ENCODE results near the gene PPP1R2B. TPM values are rescaled to one million over a fixed set of nuclear protein-coding genes. Genes with fewer than 3 reads are reported as not detected.

The PPP1R2B gene
- total and polyA plus RNA-seq, 8 donors: not detected

GRCh38 chr5:156812959-156813358, 37.1 kb upstream of the PPP1R2B start:
- intact Hi-C loops (cut with DNase I; ENCODE audit: low total_unique reads): no loop called here
- no peaks in the 10 kb centered on the region for H3K36me3 ChIP-seq
- H3K27me3 ChIP-seq: no peaks in the 10 kb centered on the region
- no peaks in the 10 kb centered on the region for H3K4me1 ChIP-seq
- no peak for DNase-seq
- no peaks in the 10 kb centered on the region for H3K9me3 ChIP-seq
- no peak overlapping the region for H3K27ac ChIP-seq
- H3K4me3 ChIP-seq: no peak overlapping the region
- WGBS, 5 donors: 89 to 96% (median 90%) methylated on average over 1 of the region's 1 CpG
- no peak for TF ChIP-seq CTCF (IDR thresholded peaks at IDR 0.05)
- no peak for TF ChIP-seq EP300 (IDR thresholded peaks at IDR 0.05)
- no peak for TF ChIP-seq POLR2AphosphoS5 (IDR thresholded peaks at IDR 0.05)
- no peak for TF ChIP-seq POLR2A (IDR thresholded peaks at IDR 0.05)

GRCh38 chr5:156815988-156816599, 34.0 kb upstream of the PPP1R2B start:
- H3K27ac ChIP-seq: no peak overlapping the region
- DNase-seq: peak in 1 of 2 donors; percentile 55
- 63 to 76% (median 66%) methylated on average over 6 of the region's 6 CpGs for WGBS, 5 donors
- no peaks in the 10 kb centered on the region for H3K4me1 ChIP-seq
- intact Hi-C loops (cut with DNase I; ENCODE audit: low total_unique reads): no loop called here
- H3K9me3 ChIP-seq: no peaks in the 10 kb centered on the region
- no peaks in the 10 kb centered on the region for H3K27me3 ChIP-seq
- H3K4me3 ChIP-seq: no peak overlapping the region
- TF ChIP-seq CTCF (IDR thresholded peaks at IDR 0.05) (peak in 2 of 7 experiments; percentile 5 to 18), EP300 (IDR thresholded peaks at IDR 0.05) (no peak), POLR2AphosphoS5 (IDR thresholded peaks at IDR 0.05) (no peak)
- H3K36me3 ChIP-seq: no peaks in the 10 kb centered on the region

GRCh38 chr5:156819537-156819936, 30.6 kb upstream of the PPP1R2B start:
- no peaks in the 10 kb centered on the region for H3K9me3 ChIP-seq
- no peaks in the 10 kb centered on the region for H3K4me1 ChIP-seq
- WGBS, 5 donors: 84 to 92% (median 86%) methylated on average over 3 of the region's 3 CpGs
- no peaks in the 10 kb centered on the region for H3K27me3 ChIP-seq
- no peak for DNase-seq
- no peak for TF ChIP-seq POLR2AphosphoS5 (IDR thresholded peaks at IDR 0.05)
- TF ChIP-seq EP300 (IDR thresholded peaks at IDR 0.05): no peak
- no peak for TF ChIP-seq CTCF (IDR thresholded peaks at IDR 0.05)
- no peak for TF ChIP-seq POLR2A (IDR thresholded peaks at IDR 0.05)
- no peak overlapping the region for H3K27ac ChIP-seq
- H3K36me3 ChIP-seq: no peaks in the 10 kb centered on the region
- no peak overlapping the region for H3K4me3 ChIP-seq
- intact Hi-C loops (cut with DNase I; ENCODE audit: low total_unique reads): no loop called here

- H3K4me1 ChIP-seq: no peaks in the 10 kb centered on the region
- H3K27ac ChIP-seq: no peak overlapping the region
- intact Hi-C loops (cut with DNase I; ENCODE audit: low total_unique reads): loop anchor here (10.0 kb wide), 1 partner anchor 875 kb away; no protein-coding TSS in a partner anchor
- H3K27me3 ChIP-seq: no peaks in the 10 kb centered on the region
- H3K36me3 ChIP-seq: no peaks in the 10 kb centered on the region
- TF ChIP-seq EP300 (IDR thresholded peaks at IDR 0.05) (no peak), CTCF (IDR thresholded peaks at IDR 0.05) (no peak), POLR2A (IDR thresholded peaks at IDR 0.05) (no peak), POLR2AphosphoS5 (IDR thresholded peaks at IDR 0.05) (no peak)
- no peak for DNase-seq
- WGBS, 5 donors: 76 to 84% (median 81%) methylated on average over 7 of the region's 7 CpGs
- no peak overlapping the region for H3K4me3 ChIP-seq
- no peaks in the 10 kb centered on the region for H3K9me3 ChIP-seq
These were observed 30.0 kb upstream of the PPP1R2B start for GRCh38 chr5:156819967-156820581.

Measured in stomach (tissue), 9 donors.